Activated CD8-positive, alpha-beta memory T cell treated with anti-CD3 and anti-CD28 coated beads for 24 hours (primary cell): ENCODE measurements around the gene NXNL2.

Experiments used
- DNase-seq: peaks from one replicate; pipeline ENCODE4 v3.0.0-alpha.2; 2020

The NXNL2 gene

GRCh38 chr9:88534456-88535225 lies at the start of gene NXNL2:
Gene NXNL2 (plus strand): TSS chr9:88535178. CDS start chr9:88535435, 257 bp downstream.
- no peak for DNase-seq

DNA sequence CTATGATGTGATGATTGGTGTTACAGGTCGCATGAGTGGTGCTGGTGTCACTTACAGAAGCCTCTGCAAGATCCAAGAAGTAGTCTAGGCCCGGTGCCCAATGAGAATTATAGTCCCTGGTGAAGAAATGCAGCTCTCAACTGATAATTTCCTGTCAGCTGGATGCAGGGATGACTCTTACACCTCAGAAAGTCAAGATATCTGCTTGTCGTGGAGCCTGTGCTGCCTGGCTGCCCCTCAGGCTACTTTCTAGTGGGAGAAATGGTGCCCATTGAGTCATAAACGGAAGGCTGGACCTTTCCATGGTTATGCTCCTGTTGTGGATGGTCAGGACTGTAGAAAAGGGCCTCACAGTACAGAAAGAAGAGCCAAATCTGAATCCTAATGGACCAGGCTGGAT lies 46.8 kb upstream of the NXNL2 start:
- no peak for DNase-seq

DNA sequence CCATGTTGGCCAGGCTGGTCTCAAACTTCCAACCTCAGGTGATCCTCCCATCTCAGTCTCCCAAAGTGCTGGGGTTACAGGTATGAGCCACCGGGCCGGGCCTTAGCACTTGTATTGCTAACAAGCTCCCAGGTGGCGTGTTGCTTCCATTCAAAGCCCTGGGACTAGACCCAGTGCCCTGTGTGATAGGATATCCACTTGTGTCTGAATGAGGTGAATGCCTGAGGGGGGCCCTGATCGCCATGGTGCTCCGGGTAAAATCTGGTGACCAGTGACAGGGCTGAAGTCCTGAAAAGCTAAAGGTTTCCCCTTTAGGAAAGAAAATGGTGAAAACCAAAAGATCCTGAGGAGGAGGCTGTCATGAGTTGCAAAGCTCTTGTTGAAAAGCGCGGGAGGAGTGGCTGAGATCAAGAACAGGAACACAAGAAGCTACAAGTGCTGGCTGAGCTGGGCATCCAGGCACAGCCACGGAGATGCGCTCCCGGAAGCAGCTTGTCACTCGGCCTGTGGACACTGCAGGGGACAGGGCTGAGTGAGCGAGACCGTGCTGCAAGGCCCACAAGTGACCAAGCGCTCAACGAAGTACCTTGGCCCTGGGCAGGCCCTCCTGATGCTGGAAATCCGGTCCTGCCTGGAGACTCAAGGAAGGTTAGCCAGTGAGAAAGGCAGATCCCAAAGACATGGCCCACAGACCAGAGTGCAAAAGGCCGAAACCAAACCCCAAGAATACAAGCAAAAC lies 39.8 kb upstream of the NXNL2 start:
- no peak for DNase-seq

- no peak for DNase-seq
Observed at GRCh38 chr9:88497224-88497623, 37.8 kb upstream of the NXNL2 start.

DNA sequence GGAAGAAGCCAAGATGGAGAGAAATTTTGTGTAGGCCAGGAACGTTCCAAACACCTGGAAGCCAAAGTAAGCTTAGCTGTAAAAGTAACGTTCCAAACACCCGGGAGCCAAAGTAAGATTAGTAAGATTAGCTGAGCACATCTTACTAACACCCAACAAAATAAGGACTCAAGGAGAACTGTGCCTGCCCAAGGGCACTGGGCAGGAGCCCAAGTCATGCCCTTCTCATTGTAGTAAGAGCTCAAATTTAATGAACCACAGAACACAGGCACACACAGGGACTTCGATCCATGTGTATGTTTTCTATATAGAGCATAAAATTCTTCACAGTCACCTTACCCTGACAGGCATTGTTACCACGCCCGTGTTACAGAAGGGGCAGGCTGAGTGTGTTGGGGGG lies 36.1 kb upstream of the NXNL2 start:
- no peak for DNase-seq

DNA sequence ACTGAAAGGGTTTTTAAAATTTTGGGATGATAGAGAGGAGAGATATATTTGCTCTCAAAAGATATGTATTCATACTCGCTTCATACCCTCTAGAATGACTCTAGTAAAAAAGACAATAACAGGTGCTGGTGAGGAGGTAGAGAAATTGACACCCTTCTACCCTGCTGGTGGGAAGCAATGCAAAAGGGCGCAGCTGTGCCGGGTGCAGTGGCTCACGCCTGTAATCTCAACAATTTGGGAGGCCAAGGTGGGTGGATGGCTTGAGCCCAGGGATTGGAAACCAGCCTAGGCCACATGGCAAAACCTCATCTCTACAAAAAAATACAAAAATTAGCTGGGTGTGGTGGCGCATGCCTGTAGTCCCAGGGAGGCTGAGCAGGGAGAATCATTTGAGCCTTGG lies 33.9 kb upstream of the NXNL2 start:
- no peak for DNase-seq

DNA sequence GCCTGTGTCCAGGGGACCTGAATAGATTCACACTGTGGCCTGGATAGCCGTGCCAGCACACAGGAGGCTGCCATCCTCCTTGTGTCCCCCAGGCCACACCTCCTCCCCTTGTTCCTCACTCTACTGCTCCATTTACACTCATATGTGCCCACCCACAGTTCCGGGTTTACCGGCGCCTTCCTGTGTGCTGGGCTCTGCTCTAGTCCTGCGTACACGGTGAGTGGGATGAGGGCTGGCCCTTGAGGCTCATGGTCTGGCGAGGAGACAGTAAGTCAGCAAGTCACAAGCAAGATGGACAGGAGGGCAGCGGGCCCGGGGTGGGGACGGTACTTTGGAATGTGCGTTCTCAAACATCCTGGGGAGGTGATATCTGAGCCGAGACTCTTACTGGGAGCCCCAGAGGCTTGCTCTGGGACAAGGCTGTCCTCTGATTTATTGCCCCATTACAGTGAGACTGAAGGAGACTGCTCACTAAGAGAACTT lies 32.4 kb upstream of the NXNL2 start:
- no peak for DNase-seq

DNA sequence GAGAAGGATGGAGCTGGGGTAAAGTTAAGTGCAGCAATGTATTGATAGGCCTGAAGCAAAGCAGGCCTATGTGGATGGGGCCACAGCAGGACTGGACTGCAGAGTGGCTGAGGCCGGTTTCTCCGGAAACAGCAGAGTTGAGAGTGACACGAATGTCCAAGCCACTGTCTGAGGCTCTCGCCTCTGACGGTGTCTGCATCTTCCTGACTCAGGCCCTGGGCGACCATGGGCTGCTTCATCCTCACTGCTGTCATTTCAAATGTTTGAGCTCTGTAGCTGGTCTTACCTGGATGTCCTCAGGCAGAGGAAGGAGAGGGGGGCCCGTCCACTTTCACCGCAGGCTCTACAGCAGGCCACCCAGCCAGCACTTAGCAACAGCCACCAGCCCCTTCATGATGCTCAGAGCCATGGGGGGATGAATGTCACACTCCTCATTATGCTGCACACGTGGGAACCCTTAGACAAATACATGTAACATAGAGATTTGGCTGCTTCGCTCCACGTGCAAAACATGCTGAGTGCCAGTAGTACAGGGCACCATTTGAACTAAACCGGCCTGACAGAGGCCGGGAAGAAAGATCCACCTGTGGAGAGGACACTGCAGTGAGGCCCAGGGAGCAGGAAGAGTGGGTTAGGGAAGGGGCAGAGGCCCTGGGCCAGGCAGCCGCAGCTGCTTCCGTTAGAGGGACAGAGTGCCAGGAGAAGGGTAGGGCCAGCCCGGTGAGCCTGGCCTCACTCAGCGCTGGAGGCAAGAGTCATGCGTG lies 31.7 kb upstream of the NXNL2 start:
- DNase-seq, result no peak

- no peak for DNase-seq
Observed at GRCh38 chr9:88503845-88504764, 30.9 kb upstream of the NXNL2 start.

GRCh38 chr9:88508326-88508725 lies 26.7 kb upstream of the NXNL2 start:
- no peak for DNase-seq

GRCh38 chr9:88511906-88512305 lies 23.1 kb upstream of the NXNL2 start:
- no peak for DNase-seq

DNA sequence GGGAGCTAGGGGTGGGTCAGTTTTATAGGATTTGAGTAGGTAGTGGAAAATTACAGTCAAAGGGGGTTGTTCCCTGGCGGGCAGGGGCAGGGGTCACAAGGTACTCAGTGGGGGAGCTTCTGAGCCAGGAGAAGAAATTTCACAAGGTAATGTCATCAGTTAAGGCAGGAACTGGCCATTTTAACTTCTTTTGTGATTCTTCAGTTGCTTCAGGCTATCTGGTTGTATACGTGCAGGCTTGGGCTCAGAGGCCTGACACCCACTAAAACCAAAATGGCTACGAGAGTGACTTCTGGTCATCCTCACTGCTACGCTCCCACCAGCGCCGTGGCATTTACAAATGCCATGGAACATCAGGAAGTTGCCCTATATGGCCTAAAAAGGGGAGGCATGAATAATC lies 20.7 kb upstream of the NXNL2 start:
- no peak for DNase-seq

DNA sequence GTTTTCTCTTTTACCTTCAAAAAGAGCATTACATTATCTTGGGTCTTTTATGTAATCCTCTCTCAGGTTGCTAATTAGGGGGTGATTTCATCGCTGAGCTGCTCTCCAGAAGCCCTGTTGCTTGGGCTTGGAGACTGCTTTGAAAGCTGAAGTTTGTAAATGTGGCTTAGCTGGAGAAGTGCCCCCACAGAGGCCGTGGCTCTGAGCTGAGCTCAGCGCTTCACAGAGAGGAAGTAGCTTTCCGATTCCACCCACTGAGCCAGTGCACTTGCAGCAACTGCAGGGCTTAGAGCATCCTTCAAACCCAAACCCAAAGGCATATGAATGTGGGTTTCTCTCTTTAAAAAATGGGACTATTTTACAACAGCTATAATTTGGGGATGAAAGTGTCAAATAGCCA lies 13.7 kb upstream of the NXNL2 start:
- DNase-seq, result no peak

GRCh38 chr9:88522360-88522759 lies 12.6 kb upstream of the NXNL2 start:
- DNase-seq, result no peak

DNA sequence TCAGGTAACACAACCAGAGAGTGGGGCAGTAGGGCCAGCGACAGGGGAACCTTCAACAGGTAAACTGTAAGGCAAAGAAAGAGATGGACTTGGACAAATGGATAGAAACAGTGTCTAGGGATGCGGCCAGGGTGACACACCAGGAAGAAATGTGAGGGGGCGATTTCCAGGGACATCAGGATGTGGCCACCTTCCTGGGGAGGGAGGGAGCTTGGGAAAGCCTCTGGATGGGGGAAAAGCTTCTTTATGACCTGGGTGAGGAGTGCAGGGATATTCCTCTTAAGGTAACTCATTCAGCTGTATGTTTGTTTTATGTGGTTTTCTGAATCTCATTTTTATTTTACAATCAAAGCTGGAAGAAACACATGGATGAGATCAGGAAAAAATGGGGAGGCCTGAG lies 11.9 kb upstream of the NXNL2 start:
- DNase-seq, result no peak

- DNase-seq, result no peak
Observed at GRCh38 chr9:88524911-88525310, 10.1 kb upstream of the NXNL2 start.

- DNase-seq, result no peak
Observed at GRCh38 chr9:88527618-88528017, 7.4 kb upstream of the NXNL2 start.

DNA sequence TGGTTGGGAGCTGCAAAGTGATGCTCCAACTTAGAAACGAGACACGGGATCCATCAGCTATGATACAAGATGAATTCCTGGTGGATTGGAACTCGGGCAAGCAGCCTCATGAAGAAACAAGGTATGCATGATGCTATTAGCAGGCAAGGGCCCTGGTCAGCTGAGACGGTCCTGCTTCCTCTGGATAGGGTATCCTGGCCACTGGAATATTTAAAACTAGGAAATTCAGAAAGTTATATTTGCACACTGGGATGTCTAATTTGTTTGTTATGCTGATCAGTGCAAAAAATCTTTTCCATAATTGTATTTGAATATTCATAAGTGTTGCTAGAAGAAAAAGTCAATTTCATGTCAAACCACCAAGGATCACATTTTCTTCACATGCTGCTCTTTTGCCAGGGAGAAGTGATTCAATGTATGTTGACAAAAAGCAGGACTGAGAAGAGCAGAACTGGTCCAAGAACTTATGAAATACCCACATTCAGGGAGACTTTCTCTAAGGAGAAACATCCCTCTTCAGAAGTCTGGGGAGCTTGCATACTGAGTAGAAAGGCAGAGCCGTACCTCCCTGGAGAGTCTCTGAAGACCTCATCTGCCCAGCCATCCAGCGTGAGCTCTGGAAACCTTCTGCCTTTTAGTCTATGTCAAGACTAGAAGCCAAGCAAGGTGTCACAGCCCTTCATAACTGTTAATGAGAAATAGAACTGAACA lies 6.7 kb upstream of the NXNL2 start:
- no peak for DNase-seq

- no peak for DNase-seq
Observed at GRCh38 chr9:88529496-88529895, 5.5 kb upstream of the NXNL2 start.

GRCh38 chr9:88530051-88530450 lies 4.9 kb upstream of the NXNL2 start:
- DNase-seq, result no peak

- no peak for DNase-seq
Observed at GRCh38 chr9:88531920-88532698, 2.9 kb upstream of the NXNL2 start.
